ENCODE results near the gene CACNG6. TPM values are rescaled to one million over a fixed set of nuclear protein-coding genes. Genes with fewer than 3 reads are reported as not detected.

CACNG6 gene
- total and polyA plus RNA-seq, 4 donors, result 2.4 to 8.6 (median 3.8) TPM

GRCh38 chr19:54029301-54029700 lies 37.9 kb downstream of the CACNG6 start:
- WGBS, 2 donors, result 60 to 70% methylated on average over 3 of the region's 3 CpGs

GRCh38 chr19:54029930-54030490 lies 38.6 kb downstream of the CACNG6 start:
- no peak for ATAC-seq (ENCODE audit: insufficient read depth, low FRiP score)

More at GRCh38 chr19:54029301-54029700, 37.9 kb downstream of the CACNG6 start:
- H3K36me3 ChIP-seq (ENCODE audit: control insufficient read depth in 4 of 4, insufficient read depth in 4 of 4, low read length in 4 of 4), result no peaks in the 10 kb centered on the region
- H3K4me1 ChIP-seq (ENCODE audit: control insufficient read depth in 5 of 5, insufficient read depth in 5 of 5, low read length in 5 of 5), result no peaks in the 10 kb centered on the region
- ATAC-seq (ENCODE audit: insufficient read depth, low FRiP score), result no peak
- peaks cover 0 to 2% (median 0%) of the 10 kb centered on the region in 3 donors for H3K27me3 ChIP-seq (ENCODE audit: control insufficient read depth in 3 of 3, insufficient read depth in 3 of 3, low read length in 2 of 3)
- TF ChIP-seq CTCF (IDR thresholded peaks at IDR 0.05; ENCODE audit: control extremely low read depth, extremely low read depth), result no peak
- no peak overlapping the region for H3K27ac ChIP-seq (ENCODE audit: low read depth in 1 of 2, low read length in 1 of 2)
- no peak for DNase-seq
- no peak overlapping the region for H3K9ac ChIP-seq (ENCODE audit: insufficient read depth in 1 of 2, low read length in 2 of 2)
- no peak overlapping the region for H3K4me3 ChIP-seq
- peaks cover 0 to 3% (median 0%) of the 10 kb centered on the region in 4 donors for H3K9me3 ChIP-seq (ENCODE audit: control insufficient read depth in 4 of 4, insufficient read depth in 3 of 4, low read length in 3 of 4)

GRCh38 chr19:54030895-54031586 lies 39.6 kb downstream of the CACNG6 start:
- TF ChIP-seq CTCF (IDR thresholded peaks at IDR 0.05; ENCODE audit: control extremely low read depth, extremely low read depth), result no peak
- no peak for ATAC-seq (ENCODE audit: insufficient read depth, low FRiP score)
- WGBS, 2 donors, result 40 to 47% methylated on average over 13 of the region's 13 CpGs
- H3K9ac ChIP-seq (ENCODE audit: insufficient read depth in 1 of 2, low read length in 2 of 2), result no peak overlapping the region
- no peaks in the 10 kb centered on the region for H3K9me3 ChIP-seq (ENCODE audit: control insufficient read depth in 4 of 4, insufficient read depth in 3 of 4, low read length in 3 of 4)
- peaks cover 0 to 2% (median 0%) of the 10 kb centered on the region in 3 donors for H3K27me3 ChIP-seq (ENCODE audit: control insufficient read depth in 3 of 3, insufficient read depth in 3 of 3, low read length in 2 of 3)
- no peak overlapping the region for H3K4me3 ChIP-seq
- peak in 1 of 3 donors; percentile 2 for DNase-seq
- H3K27ac ChIP-seq (ENCODE audit: low read depth in 1 of 2, low read length in 1 of 2), result no peak overlapping the region
- H3K36me3 ChIP-seq (ENCODE audit: control insufficient read depth in 4 of 4, insufficient read depth in 4 of 4, low read length in 4 of 4), result no peaks in the 10 kb centered on the region
- H3K4me1 ChIP-seq (ENCODE audit: control insufficient read depth in 5 of 5, insufficient read depth in 5 of 5, low read length in 5 of 5), result no peaks in the 10 kb centered on the region

More at GRCh38 chr19:54029930-54030490, 38.6 kb downstream of the CACNG6 start:
- no peaks in the 10 kb centered on the region for H3K9me3 ChIP-seq (ENCODE audit: control insufficient read depth in 4 of 4, insufficient read depth in 3 of 4, low read length in 3 of 4)
- H3K36me3 ChIP-seq (ENCODE audit: control insufficient read depth in 4 of 4, insufficient read depth in 4 of 4, low read length in 4 of 4), result no peaks in the 10 kb centered on the region
- H3K27me3 ChIP-seq (ENCODE audit: control insufficient read depth in 3 of 3, insufficient read depth in 3 of 3, low read length in 2 of 3), result peaks cover 0 to 2% (median 0%) of the 10 kb centered on the region in 3 donors
- peak; percentile 36 to 42 (median 39) for DNase-seq
- H3K4me3 ChIP-seq, result no peak overlapping the region
- 35 to 44% methylated on average over 9 of the region's 9 CpGs for WGBS, 2 donors
- no peak overlapping the region for H3K27ac ChIP-seq (ENCODE audit: low read depth in 1 of 2, low read length in 1 of 2)
- H3K4me1 ChIP-seq (ENCODE audit: control insufficient read depth in 5 of 5, insufficient read depth in 5 of 5, low read length in 5 of 5), result no peaks in the 10 kb centered on the region
- no peak overlapping the region for H3K9ac ChIP-seq (ENCODE audit: insufficient read depth in 1 of 2, low read length in 2 of 2)
- TF ChIP-seq CTCF (IDR thresholded peaks at IDR 0.05; ENCODE audit: control extremely low read depth, extremely low read depth), result peak; percentile 53

Data from lung (tissue), 12 donors.